ENCODE results near the gene CCNI.

DNA sequence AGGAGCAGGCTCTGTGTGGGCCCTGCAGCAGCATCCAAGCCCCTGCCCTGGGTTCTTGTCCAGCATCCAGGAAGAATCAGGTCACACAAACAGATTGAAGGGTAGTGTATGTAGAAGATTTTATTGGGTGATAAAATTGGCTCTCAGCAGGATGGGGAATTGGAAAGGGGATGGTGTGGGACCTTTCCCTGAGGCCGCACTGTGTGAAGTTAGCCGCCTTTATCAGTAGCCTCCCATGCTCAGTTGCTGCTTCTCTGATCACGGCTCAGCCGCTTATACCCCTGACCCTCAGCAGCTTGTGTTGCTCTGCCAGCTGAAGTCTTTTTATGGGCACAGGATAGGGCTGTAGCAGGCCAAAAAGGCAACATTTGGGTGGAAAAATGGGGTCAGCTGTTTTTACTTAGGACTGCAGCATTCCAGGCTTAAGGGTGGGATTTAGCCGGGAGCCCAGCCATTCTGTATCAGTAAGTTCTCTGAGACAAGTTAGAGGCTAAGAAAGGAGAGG lies 46.0 kb upstream of the CCNI start:
- no peak for TF ChIP-seq YY1 (IDR thresholded peaks at IDR 0.05; ENCODE audit: insufficient read depth, insufficient read length)
- TF ChIP-seq ZNF274 (IDR thresholded peaks at IDR 0.05; ENCODE audit: low read depth, low read length), result no peak
